HepG2 (cell line): ENCODE measurements around the gene GSTCD. TPM values are rescaled to one million over a fixed set of nuclear protein-coding genes. Genes with fewer than 3 reads are reported as not detected.

Experiments
- ARNT2 ChIP-seq: sonication (generic); formaldehyde crosslinking; IDR thresholded peaks from 2 replicates; pipeline ENCODE4 v1.8.0; 2022; ENCODE audit warnings: mild to moderate bottlenecking, low read depth, missing genetic modification reagents, moderate library complexity
- DDIT3 ChIP-seq: sonication (generic); formaldehyde crosslinking; IDR thresholded peaks from 2 replicates; pipeline ENCODE4 v1.4.0; 2020; ENCODE audit warnings: mild to moderate bottlenecking, missing genetic modification reagents
- MBNL3 ChIP-seq: fragments of 250-450 bp; sonication (Bioruptor Pico); conservative IDR thresholded peaks from 2 replicates; pipeline ENCODE4 v1.8.0; 2022; ENCODE audit warnings: mild to moderate bottlenecking, inconsistent platforms
- MEF2D ChIP-seq: sonication (generic); formaldehyde crosslinking; IDR thresholded peaks from 2 replicates; pipeline ENCODE4 v1.5.1; 2020; ENCODE audit warnings: mild to moderate bottlenecking, missing genetic modification reagents
- MTA1 ChIP-seq: sonication (generic); formaldehyde crosslinking; IDR thresholded peaks from 2 replicates; pipeline ENCODE4 v1.4.0; 2020; ENCODE audit warnings: missing genetic modification reagents, mild to moderate bottlenecking, borderline replicate concordance
- MTA3 ChIP-seq: sonication (generic); formaldehyde crosslinking; IDR thresholded peaks from 2 replicates; pipeline ENCODE4 v1.4.0; 2020; ENCODE audit warnings: missing genetic modification reagents
- NFKB2 ChIP-seq: sonication (generic); formaldehyde crosslinking; IDR thresholded peaks from 2 replicates; pipeline ENCODE4 v1.4.0; 2020; ENCODE audit warnings: missing genetic modification reagents, borderline replicate concordance
- PATZ1 ChIP-seq: sonication (generic); formaldehyde crosslinking; IDR thresholded peaks from 2 replicates; pipeline ENCODE4 v1.4.0; 2020; ENCODE audit warnings: missing genetic modification reagents
- PRDM10 ChIP-seq: sonication (generic); formaldehyde crosslinking; IDR thresholded peaks from 2 replicates; pipeline ENCODE4 v1.4.0; 2020; ENCODE audit warnings: low read depth, missing genetic modification reagents
- SALL2 ChIP-seq: sonication (generic); formaldehyde crosslinking; IDR thresholded peaks from 2 replicates; pipeline ENCODE4 v1.8.1; 2023; ENCODE audit warnings: mild to moderate bottlenecking, missing genetic modification reagents, inconsistent platforms
- SAP130 ChIP-seq: IDR thresholded peaks from 2 replicates; pipeline ENCODE4 v1.6.1; 2016; ENCODE audit warnings: low read depth
- SCMH1 ChIP-seq: sonication (generic); formaldehyde crosslinking; IDR thresholded peaks from 2 replicates; pipeline ENCODE4 v1.9.0; 2021; ENCODE audit warnings: missing genetic modification reagents, mild to moderate bottlenecking, borderline replicate concordance
- SNAPC2 ChIP-seq: sonication (generic); formaldehyde crosslinking; IDR thresholded peaks from 2 replicates; pipeline ENCODE4 v1.8.1; 2022; ENCODE audit warnings: mild to moderate bottlenecking, missing genetic modification reagents
- ZBTB42 ChIP-seq: sonication (generic); formaldehyde crosslinking; IDR thresholded peaks from 2 replicates; pipeline ENCODE4 v1.5.0; 2020; ENCODE audit warnings: mild to moderate bottlenecking, missing genetic modification reagents
- ZBTB46 ChIP-seq: sonication (generic); formaldehyde crosslinking; IDR thresholded peaks from 2 replicates; pipeline ENCODE4 v1.4.0; 2020; ENCODE audit warnings: mild to moderate bottlenecking, missing genetic modification reagents, borderline replicate concordance
- ZFY ChIP-seq: sonication (generic); formaldehyde crosslinking; IDR thresholded peaks from 2 replicates; pipeline ENCODE4 v1.4.0; 2020; ENCODE audit warnings: missing genetic modification reagents
- ZNF547 ChIP-seq: sonication (generic); formaldehyde crosslinking; IDR thresholded peaks from 2 replicates; pipeline ENCODE4 v1.5.1; 2020; ENCODE audit warnings: mild to moderate bottlenecking, missing genetic modification reagents
- polyA plus RNA-seq, 8 experiments: library from polyadenylated mRNA; depleted of rRNA in 3 of 8; stranded (reverse) in 7 of 8; unstranded in 1 of 8; fragments of >200 nt; fragmentation: Illumina TruSeq in 4 of 8; extraction: Trizol in 4 of 8; gene quantifications; 2 replicates each; pipeline versions ENCODE4 v1.2.1 to v1.2.3, GENCODE V29; 2011 to 2016; ENCODE audit warnings: low read depth in 4 of 8, missing spikeins in 1 of 8, mixed read lengths in 1 of 8; ENCODE audit not compliant: insufficient read depth in 1 of 8
- total RNA-seq, 5 experiments: library from RNA; depleted of rRNA; stranded (reverse); fragments of >200 nt; fragmentation: Illumina TruSeq; extraction: Trizol; gene quantifications; 2 replicates each; pipeline ENCODE4 v1.2.3, GENCODE V29; 2016; ENCODE audit warnings: low read depth in 1 of 5
- TF ChIP-seq, protein P1 (sequence below): sonication (generic); formaldehyde crosslinking; IDR thresholded peaks from 2 replicates; pipeline ENCODE4 v1.4.0; 2020; ENCODE audit warnings: mild to moderate bottlenecking, missing genetic modification reagents

Gene GSTCD
- total and polyA plus RNA-seq, 2 of the 13 experiments (the other 11 are each of a cell fraction or from before 2014, with no cell fraction given): 7.9 to 30.8 TPM

GRCh38 chr4:105708181-105709080 is at the start of gene GSTCD, which contains the start of gene INTS12 (continued):
- TF ChIP-seq PRDM10 (CRISPR knock-in tag): peak; percentile 85
- TF ChIP-seq NFKB2 (CRISPR knock-in tag): peak; percentile 85; the same call in 1 of the 2 replicates
- TF ChIP-seq DDIT3 (CRISPR knock-in tag): peak; percentile 89; the same call in 1 of the 2 replicates
- peak; percentile 97 for TF ChIP-seq ARNT2
- TF ChIP-seq SAP130 (CRISPR knock-in tag): peak; percentile 98
- peak; percentile 87 for TF ChIP-seq SALL2 (CRISPR knock-in tag)
- no peak for TF ChIP-seq MTA3
- peak; percentile 98 for TF ChIP-seq MTA1 (CRISPR knock-in tag)
- peak; percentile 66; the same call in 1 of the 2 replicates for TF ChIP-seq ZBTB42 (CRISPR knock-in tag)
- no peak for TF ChIP-seq MBNL3 (CRISPR knock-in tag)
- no peak for TF ChIP-seq SCMH1 (CRISPR knock-in tag)
- peak; percentile 81 for TF ChIP-seq PATZ1 (CRISPR knock-in tag)
- TF ChIP-seq ZBTB46: peak; percentile 89; the same call in 1 of the 2 replicates
- TF ChIP-seq ZFY (CRISPR knock-in tag): peak; percentile 89
- TF ChIP-seq, protein P1, sequence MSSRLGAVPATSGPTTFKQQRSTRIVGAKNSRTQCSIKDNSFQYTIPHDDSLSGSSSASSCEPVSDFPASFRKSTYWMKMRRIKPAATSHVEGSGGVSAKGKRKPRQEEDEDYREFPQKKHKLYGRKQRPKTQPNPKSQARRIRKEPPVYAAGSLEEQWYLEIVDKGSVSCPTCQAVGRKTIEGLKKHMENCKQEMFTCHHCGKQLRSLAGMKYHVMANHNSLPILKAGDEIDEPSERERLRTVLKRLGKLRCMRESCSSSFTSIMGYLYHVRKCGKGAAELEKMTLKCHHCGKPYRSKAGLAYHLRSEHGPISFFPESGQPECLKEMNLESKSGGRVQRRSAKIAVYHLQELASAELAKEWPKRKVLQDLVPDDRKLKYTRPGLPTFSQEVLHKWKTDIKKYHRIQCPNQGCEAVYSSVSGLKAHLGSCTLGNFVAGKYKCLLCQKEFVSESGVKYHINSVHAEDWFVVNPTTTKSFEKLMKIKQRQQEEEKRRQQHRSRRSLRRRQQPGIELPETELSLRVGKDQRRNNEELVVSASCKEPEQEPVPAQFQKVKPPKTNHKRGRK (CRISPR knock-in tag): no peak; the same call in 1 of the 2 replicates
- TF ChIP-seq MEF2D (CRISPR knock-in tag): peak; percentile 83
- TF ChIP-seq SNAPC2: peak; percentile 95
- peak; percentile 83; the same call in 1 of the 2 replicates for TF ChIP-seq ZNF547 (CRISPR knock-in tag)
